Measurements from ENCODE around the gene ATRNL1. TPM values are rescaled to one million over a fixed set of nuclear protein-coding genes. Genes with fewer than 3 reads are reported as not detected.

The ATRNL1 gene
- total RNA-seq, 1 experiment from 2014 or later = 28.7 TPM

DNA sequence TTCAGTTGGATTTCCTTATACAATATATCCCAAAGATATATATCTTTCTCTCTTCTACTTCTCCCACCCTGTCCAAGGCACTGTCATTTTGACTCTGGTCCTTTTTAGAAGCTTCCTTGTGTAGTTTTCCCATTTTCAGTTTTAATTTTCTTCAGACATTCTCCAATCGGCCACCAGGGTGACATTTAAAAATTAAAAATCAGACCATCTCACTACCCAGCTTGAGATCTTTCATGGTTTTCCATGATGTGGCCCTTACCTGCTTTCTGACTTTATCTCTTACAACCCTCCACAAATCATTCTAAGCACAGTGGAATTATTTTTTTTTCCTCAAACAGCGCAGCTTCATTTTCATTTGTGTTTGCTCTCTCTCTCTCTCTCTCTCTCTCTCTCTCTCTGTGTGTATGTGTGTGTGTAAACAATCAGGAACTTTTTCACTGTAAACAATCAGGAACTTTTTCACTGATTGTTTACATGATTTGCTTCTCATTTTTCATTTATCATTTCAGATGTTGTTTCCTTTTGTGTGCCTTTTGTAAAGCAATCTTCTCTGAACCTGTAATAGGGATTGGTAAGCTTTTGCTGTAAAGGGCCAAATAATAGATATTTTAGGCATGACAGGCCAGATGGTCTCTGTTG is 348.9 kb downstream of the ATRNL1 start:
- Mint-ChIP-seq H3K27ac (no peak overlapping the region), H3K27me3 (ENCODE audit: low read depth) (no peaks in the 10 kb centered on the region), H3K9me3 (no peaks in the 10 kb centered on the region), H3K4me3 (no peak overlapping the region), H3K36me3 (no peaks in the 10 kb centered on the region), H3K4me1 (no peaks in the 10 kb centered on the region)
- TF ChIP-seq MLX (CRISPR knock-in tag; IDR thresholded peaks at IDR 0.05) = no peak
- no peak for TF ChIP-seq ZSCAN18 (CRISPR knock-in tag; IDR thresholded peaks at IDR 0.05)
- ATAC-seq (no peak), DNase-seq (ENCODE audit: low spot score) (no peak)
- CTCF ChIA-PET = interaction anchor here (0.6 kb wide), 1 partner anchor 18 kb away, joined by 3 read pairs; no protein-coding TSS in a partner anchor
- POLR2A ChIA-PET = no interaction called here

- Mint-ChIP-seq H3K4me1 (peaks cover 31% of the 10 kb centered on the region), H3K4me3 (no peak overlapping the region), H3K36me3 (no peaks in the 10 kb centered on the region), H3K27ac (no peak overlapping the region), H3K9me3 (peaks cover 7% of the 10 kb centered on the region), H3K27me3 (ENCODE audit: low read depth) (no peaks in the 10 kb centered on the region; the same call in 1 of the 2 replicates)
- CTCF ChIA-PET = no interaction called here
- POLR2A ChIA-PET = no interaction called here
- no peak for TF ChIP-seq ZMAT4 (CRISPR knock-in tag; IDR thresholded peaks at IDR 0.05)
- no peak for DNase-seq (ENCODE audit: low spot score)
- ATAC-seq = no peak
Observed at GRCh38 chr10:115456812-115457211, 363.6 kb downstream of the ATRNL1 start.

DNA sequence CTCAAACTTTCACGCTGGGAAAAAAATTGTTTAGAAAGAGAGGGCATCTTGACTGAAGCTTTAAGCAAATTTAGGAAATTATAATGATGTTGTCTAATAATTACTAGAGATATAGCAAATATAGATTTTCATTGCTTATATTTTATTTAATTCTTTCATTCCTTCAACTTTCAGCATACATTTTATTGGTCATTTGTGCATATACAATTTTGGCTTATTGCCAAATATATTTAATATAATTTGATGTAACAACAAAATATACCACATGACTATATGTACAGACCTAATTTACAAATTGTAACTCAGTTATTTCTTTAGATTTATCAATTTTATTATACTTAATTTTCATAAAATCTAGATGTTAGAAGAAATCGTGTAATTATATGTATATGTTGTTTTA is 390.1 kb downstream of the ATRNL1 start:
- Mint-ChIP-seq H3K9me3 (no peaks in the 10 kb centered on the region), H3K36me3 (no peaks in the 10 kb centered on the region), H3K27ac (no peak overlapping the region), H3K27me3 (ENCODE audit: low read depth) (no peaks in the 10 kb centered on the region), H3K4me3 (no peak overlapping the region), H3K4me1 (no peaks in the 10 kb centered on the region)
- no peak for TF ChIP-seq SMAD4 (CRISPR knock-in tag; IDR thresholded peaks at IDR 0.05)
- TF ChIP-seq, protein P1, sequence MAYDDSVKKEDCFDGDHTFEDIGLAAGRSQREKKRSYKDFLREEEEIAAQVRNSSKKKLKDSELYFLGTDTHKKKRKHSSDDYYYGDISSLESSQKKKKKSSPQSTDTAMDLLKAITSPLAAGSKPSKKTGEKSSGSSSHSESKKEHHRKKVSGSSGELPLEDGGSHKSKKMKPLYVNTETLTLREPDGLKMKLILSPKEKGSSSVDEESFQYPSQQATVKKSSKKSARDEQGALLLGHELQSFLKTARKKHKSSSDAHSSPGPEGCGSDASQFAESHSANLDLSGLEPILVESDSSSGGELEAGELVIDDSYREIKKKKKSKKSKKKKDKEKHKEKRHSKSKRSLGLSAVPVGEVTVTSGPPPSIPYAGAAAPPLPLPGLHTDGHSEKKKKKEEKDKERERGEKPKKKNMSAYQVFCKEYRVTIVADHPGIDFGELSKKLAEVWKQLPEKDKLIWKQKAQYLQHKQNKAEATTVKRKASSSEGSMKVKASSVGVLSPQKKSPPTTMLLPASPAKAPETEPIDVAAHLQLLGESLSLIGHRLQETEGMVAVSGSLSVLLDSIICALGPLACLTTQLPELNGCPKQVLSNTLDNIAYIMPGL (CRISPR knock-in tag; IDR thresholded peaks at IDR 0.05) = no peak
- TF ChIP-seq, protein P2, sequence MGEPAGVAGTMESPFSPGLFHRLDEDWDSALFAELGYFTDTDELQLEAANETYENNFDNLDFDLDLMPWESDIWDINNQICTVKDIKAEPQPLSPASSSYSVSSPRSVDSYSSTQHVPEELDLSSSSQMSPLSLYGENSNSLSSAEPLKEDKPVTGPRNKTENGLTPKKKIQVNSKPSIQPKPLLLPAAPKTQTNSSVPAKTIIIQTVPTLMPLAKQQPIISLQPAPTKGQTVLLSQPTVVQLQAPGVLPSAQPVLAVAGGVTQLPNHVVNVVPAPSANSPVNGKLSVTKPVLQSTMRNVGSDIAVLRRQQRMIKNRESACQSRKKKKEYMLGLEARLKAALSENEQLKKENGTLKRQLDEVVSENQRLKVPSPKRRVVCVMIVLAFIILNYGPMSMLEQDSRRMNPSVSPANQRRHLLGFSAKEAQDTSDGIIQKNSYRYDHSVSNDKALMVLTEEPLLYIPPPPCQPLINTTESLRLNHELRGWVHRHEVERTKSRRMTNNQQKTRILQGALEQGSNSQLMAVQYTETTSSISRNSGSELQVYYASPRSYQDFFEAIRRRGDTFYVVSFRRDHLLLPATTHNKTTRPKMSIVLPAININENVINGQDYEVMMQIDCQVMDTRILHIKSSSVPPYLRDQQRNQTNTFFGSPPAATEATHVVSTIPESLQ (CRISPR knock-in tag; IDR thresholded peaks at IDR 0.05) = no peak
- TF ChIP-seq ZMAT4 (CRISPR knock-in tag; IDR thresholded peaks at IDR 0.05) = no peak
- no peak for TF ChIP-seq USF1 (CRISPR knock-in tag; IDR thresholded peaks at IDR 0.05)
- TF ChIP-seq, protein P3, sequence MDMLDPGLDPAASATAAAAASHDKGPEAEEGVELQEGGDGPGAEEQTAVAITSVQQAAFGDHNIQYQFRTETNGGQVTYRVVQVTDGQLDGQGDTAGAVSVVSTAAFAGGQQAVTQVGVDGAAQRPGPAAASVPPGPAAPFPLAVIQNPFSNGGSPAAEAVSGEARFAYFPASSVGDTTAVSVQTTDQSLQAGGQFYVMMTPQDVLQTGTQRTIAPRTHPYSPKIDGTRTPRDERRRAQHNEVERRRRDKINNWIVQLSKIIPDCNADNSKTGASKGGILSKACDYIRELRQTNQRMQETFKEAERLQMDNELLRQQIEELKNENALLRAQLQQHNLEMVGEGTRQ (CRISPR knock-in tag; IDR thresholded peaks at IDR 0.05) = no peak
- TF ChIP-seq, protein P4, sequence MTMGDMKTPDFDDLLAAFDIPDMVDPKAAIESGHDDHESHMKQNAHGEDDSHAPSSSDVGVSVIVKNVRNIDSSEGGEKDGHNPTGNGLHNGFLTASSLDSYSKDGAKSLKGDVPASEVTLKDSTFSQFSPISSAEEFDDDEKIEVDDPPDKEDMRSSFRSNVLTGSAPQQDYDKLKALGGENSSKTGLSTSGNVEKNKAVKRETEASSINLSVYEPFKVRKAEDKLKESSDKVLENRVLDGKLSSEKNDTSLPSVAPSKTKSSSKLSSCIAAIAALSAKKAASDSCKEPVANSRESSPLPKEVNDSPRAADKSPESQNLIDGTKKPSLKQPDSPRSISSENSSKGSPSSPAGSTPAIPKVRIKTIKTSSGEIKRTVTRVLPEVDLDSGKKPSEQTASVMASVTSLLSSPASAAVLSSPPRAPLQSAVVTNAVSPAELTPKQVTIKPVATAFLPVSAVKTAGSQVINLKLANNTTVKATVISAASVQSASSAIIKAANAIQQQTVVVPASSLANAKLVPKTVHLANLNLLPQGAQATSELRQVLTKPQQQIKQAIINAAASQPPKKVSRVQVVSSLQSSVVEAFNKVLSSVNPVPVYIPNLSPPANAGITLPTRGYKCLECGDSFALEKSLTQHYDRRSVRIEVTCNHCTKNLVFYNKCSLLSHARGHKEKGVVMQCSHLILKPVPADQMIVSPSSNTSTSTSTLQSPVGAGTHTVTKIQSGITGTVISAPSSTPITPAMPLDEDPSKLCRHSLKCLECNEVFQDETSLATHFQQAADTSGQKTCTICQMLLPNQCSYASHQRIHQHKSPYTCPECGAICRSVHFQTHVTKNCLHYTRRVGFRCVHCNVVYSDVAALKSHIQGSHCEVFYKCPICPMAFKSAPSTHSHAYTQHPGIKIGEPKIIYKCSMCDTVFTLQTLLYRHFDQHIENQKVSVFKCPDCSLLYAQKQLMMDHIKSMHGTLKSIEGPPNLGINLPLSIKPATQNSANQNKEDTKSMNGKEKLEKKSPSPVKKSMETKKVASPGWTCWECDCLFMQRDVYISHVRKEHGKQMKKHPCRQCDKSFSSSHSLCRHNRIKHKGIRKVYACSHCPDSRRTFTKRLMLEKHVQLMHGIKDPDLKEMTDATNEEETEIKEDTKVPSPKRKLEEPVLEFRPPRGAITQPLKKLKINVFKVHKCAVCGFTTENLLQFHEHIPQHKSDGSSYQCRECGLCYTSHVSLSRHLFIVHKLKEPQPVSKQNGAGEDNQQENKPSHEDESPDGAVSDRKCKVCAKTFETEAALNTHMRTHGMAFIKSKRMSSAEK (CRISPR knock-in tag; IDR thresholded peaks at IDR 0.05; ENCODE audit: borderline replicate concordance) = no peak
- TF ChIP-seq ZBTB21 (CRISPR knock-in tag; IDR thresholded peaks at IDR 0.05; ENCODE audit: borderline replicate concordance) = no peak
- TF ChIP-seq MLX (CRISPR knock-in tag; IDR thresholded peaks at IDR 0.05) = no peak
- ChIA-PET POLR2A (no interaction called here), CTCF (no interaction called here)
- no peak for DNase-seq (ENCODE audit: low spot score)
- no peak for ATAC-seq
